Caco-2 (cell line): ENCODE measurements around the gene P2RY13. TPM values are rescaled to one million over a fixed set of nuclear protein-coding genes. Genes with fewer than 3 reads are reported as not detected.

Experiments
- BruUV-seq: library from RNA; stranded (reverse); fragments of 400-500 nt; replicated peaks from 2 replicates; lab custom pipeline; 2021; lab: Mats Ljungman, UMichigan
- CTCF ChIA-PET: fragments of 300-600 bp; sonication (Branson Sonifier 250); formaldehyde crosslinking; loops from one replicate; lab custom pipeline; 2022; ENCODE audit warnings: antibody characterized with exemption; lab: Charles Lee
- POLR2A ChIA-PET: fragments of 300-600 bp; sonication (Branson Sonifier 250); formaldehyde crosslinking; loops from one replicate; lab custom pipeline; 2022; ENCODE audit warnings: antibody characterized with exemption; lab: Charles Lee
- DNase-seq, 2 experiments: peaks; one replicate each; pipeline versions ENCODE4 v3.0.0 to v3.0.0-alpha.2; 2020 to 2022
- H3K27me3 ChIP-seq: replicated peaks from 2 replicates; pipeline ENCODE4 v1.6.0; 2011; ENCODE audit warnings: low read length; ENCODE audit not compliant: control insufficient read depth, insufficient read depth
- H3K36me3 ChIP-seq: 2 replicates; pipeline ENCODE4 v1.5.1; 2011; ENCODE audit warnings: low read length; ENCODE audit not compliant: control insufficient read depth, insufficient read depth
- H3K4me1 ChIP-seq: fragments of 250-450 bp; sonication (Bioruptor Pico); 2 replicates; pipeline ENCODE4 v1.5.1; 2020; ENCODE audit warnings: mild to moderate bottlenecking
- H3K4me3 ChIP-seq: 2 replicates; pipeline ENCODE4 v1.5.1; 2011; ENCODE audit warnings: low read depth, mild to moderate bottlenecking, control low read depth, low read length
- H3K9me3 ChIP-seq: fragments of 250-450 bp; sonication (Bioruptor Pico); 2 replicates; pipeline ENCODE4 v1.5.1; 2020; ENCODE audit warnings: mild to moderate bottlenecking, moderate library complexity
- H3K27ac Mint-ChIP-seq: one replicate; pipeline ENCODE4 v1.8.0; 2022; ENCODE audit warnings: mixed read lengths; ENCODE audit not compliant: unreplicated experiment
- H3K27me3 Mint-ChIP-seq: one replicate; pipeline ENCODE4 v1.8.0; 2022; ENCODE audit warnings: mixed read lengths; ENCODE audit not compliant: insufficient read depth, unreplicated experiment
- H3K36me3 Mint-ChIP-seq: one replicate; pipeline ENCODE4 v1.8.0; 2022; ENCODE audit warnings: mild to moderate bottlenecking, mixed read lengths; ENCODE audit not compliant: insufficient read depth, unreplicated experiment
- H3K4me1 Mint-ChIP-seq: one replicate; pipeline ENCODE4 v1.8.0; 2022; ENCODE audit warnings: low read depth, mixed read lengths; ENCODE audit not compliant: unreplicated experiment
- H3K4me3 Mint-ChIP-seq: one replicate; pipeline ENCODE4 v1.8.0; 2022; ENCODE audit warnings: mild to moderate bottlenecking, moderate library complexity, mixed read lengths; ENCODE audit not compliant: unreplicated experiment
- H3K9me3 Mint-ChIP-seq: one replicate; pipeline ENCODE4 v1.8.0; 2022; ENCODE audit warnings: mixed read lengths; ENCODE audit not compliant: unreplicated experiment
- CTCF ChIP-seq, 2 experiments: fragments of 200-600 bp in 1 of 2; IDR thresholded peaks; 1 replicate in 1 of 2; 2 replicates in 1 of 2; pipeline versions ENCODE4 v1.5.1 to v1.8.0; 2011 to 2022; ENCODE audit warnings: antibody characterized with exemption in 1 of 2, control low read depth in 1 of 2, inconsistent platforms in 1 of 2, low read depth in 1 of 2, low read length in 1 of 2, mild to moderate bottlenecking in 1 of 2, moderate library complexity in 1 of 2; ENCODE audit not compliant: insufficient read depth in 1 of 2, severe bottlenecking in 1 of 2, unreplicated experiment in 1 of 2
- intact Hi-C: fragments of 100-400 bp; cut with micrococcal nuclease; formaldehyde crosslinking; loops from one replicate; pipeline ENCODE4 v1.10.0; 2022; ENCODE audit not compliant: unreplicated experiment
- total RNA-seq: library from RNA; stranded (reverse); gene quantifications from 2 replicates; pipeline ENCODE4 v1.2.3, GENCODE V29; 2022

P2RY13 gene
- total RNA-seq, 1 experiment from 2014 or later, result not detected

DNA sequence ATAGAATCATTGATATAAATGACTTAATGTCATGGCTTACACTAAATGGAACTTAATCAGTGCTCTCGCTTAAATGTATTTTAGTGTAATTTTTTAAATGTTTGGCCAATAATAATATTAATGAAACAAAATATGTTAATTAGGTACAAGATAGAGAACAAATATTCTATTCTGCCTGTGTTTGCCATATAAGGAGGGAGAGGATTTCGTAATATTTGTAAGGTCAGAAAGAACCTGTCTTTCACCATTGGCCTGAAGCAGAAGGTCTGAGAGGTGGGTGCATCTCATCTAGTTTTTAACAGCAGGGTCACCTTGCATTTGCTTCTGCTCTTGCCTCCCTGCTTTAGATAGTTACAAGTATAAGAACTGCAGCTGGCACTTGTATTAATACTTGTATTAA, 15.2 kb downstream of the P2RY13 start:
- no TSS peak for BruUV-seq
- POLR2A ChIA-PET, result no interaction called here
- Histone ChIP-seq H3K36me3 (no peaks in the 10 kb centered on the region), H3K27me3 (no peaks in the 10 kb centered on the region), H3K4me1 (no peaks in the 10 kb centered on the region), H3K9me3 (no peaks in the 10 kb centered on the region), H3K4me3 (no peak overlapping the region)
- no peaks in the 10 kb centered on the region for H3K36me3 Mint-ChIP-seq
- peaks cover 12% of the 10 kb centered on the region for H3K4me1 Mint-ChIP-seq
- no peak overlapping the region for H3K27ac Mint-ChIP-seq
- no peak for DNase-seq
- intact Hi-C loops, result no loop called here
- CTCF ChIA-PET, result no interaction called here
- no peak for TF ChIP-seq CTCF (IDR thresholded peaks at IDR 0.05; ENCODE audit: insufficient read depth in 1 of 2, low read depth in 1 of 2, low read length in 1 of 2, severe bottlenecking in 1 of 2, unreplicated experiment in 1 of 2)
- H3K27me3 Mint-ChIP-seq, result no peaks in the 10 kb centered on the region
- no peaks in the 10 kb centered on the region for H3K9me3 Mint-ChIP-seq
- no peak overlapping the region for H3K4me3 Mint-ChIP-seq

DNA sequence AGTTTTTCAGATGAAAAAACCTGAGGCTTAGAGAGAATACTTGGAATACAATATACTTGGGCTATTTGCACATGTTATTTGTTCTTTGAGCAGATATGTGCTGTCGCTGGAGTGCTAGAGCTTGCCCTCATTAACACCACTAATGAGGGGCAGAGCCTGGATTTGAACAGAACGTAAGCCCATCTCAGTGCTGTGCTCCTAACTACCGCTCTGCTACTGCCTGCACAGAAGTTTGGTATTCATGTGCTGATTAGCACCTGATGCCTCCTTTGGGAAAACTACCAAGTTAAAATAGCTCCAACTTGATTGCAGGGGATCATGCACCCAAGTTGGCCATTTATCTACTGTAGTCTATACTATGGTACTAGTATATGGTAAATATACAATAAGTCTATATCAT, 16.4 kb downstream of the P2RY13 start:
- no TSS peak for BruUV-seq
- Mint-ChIP-seq H3K27me3 (no peaks in the 10 kb centered on the region), H3K4me3 (no peak overlapping the region), H3K27ac (no peak overlapping the region), H3K36me3 (no peaks in the 10 kb centered on the region), H3K9me3 (no peaks in the 10 kb centered on the region), H3K4me1 (peaks cover 12% of the 10 kb centered on the region)
- no peaks in the 10 kb centered on the region for H3K27me3 ChIP-seq
- TF ChIP-seq CTCF (IDR thresholded peaks at IDR 0.05; ENCODE audit: insufficient read depth in 1 of 2, low read depth in 1 of 2, low read length in 1 of 2, severe bottlenecking in 1 of 2, unreplicated experiment in 1 of 2), result no peak
- ChIA-PET POLR2A (no interaction called here), CTCF (no interaction called here)
- H3K4me3 ChIP-seq, result no peak overlapping the region
- H3K9me3 ChIP-seq, result no peaks in the 10 kb centered on the region
- H3K36me3 ChIP-seq, result no peaks in the 10 kb centered on the region
- intact Hi-C loops, result no loop called here
- no peaks in the 10 kb centered on the region for H3K4me1 ChIP-seq
- DNase-seq, result no peak

GRCh38 chr3:151309566-151309965, 19.8 kb downstream of the P2RY13 start:
- peaks cover 15% of the 10 kb centered on the region for H3K4me1 Mint-ChIP-seq
- no peaks in the 10 kb centered on the region for H3K9me3 ChIP-seq
- no peak overlapping the region for H3K4me3 Mint-ChIP-seq
- no peaks in the 10 kb centered on the region for H3K27me3 Mint-ChIP-seq
- CTCF ChIA-PET, result no interaction called here
- H3K36me3 ChIP-seq, result no peaks in the 10 kb centered on the region
- H3K9me3 Mint-ChIP-seq, result no peaks in the 10 kb centered on the region
- intact Hi-C loops, result no loop called here
- no TSS peak for BruUV-seq
- no peaks in the 10 kb centered on the region for H3K27me3 ChIP-seq
- no peak for DNase-seq
- no peak overlapping the region for H3K4me3 ChIP-seq
- POLR2A ChIA-PET, result no interaction called here
- peaks cover 12% of the 10 kb centered on the region for H3K4me1 ChIP-seq
- no peak overlapping the region for H3K27ac Mint-ChIP-seq
- peaks cover 5% of the 10 kb centered on the region for H3K36me3 Mint-ChIP-seq
- TF ChIP-seq CTCF (IDR thresholded peaks at IDR 0.05; ENCODE audit: insufficient read depth in 1 of 2, low read depth in 1 of 2, low read length in 1 of 2, severe bottlenecking in 1 of 2, unreplicated experiment in 1 of 2), result no peak
